GM10248 (cell line): ENCODE results near the gene METTL8.

Experiments
- CTCF ChIA-PET: fragments of 300-600 bp; sonication (Branson Sonifier 250); formaldehyde crosslinking; extraction: SDS; loops from one replicate; lab custom pipeline; 2021; ENCODE audit warnings: antibody characterized with exemption; lab: Yijun Ruan, JAX
- POLR2A ChIA-PET: fragments of 350-650 bp; sonication (Branson Sonifier 250); formaldehyde crosslinking; extraction: SDS; loops from one replicate; lab custom pipeline; 2020; ENCODE audit warnings: antibody characterized with exemption; lab: Yijun Ruan, JAX
- DNase-seq: peaks from one replicate; pipeline ENCODE4 v3.0.0; 2012; ENCODE audit errors: extremely low spot score
- CTCF ChIP-seq: IDR thresholded peaks from 2 replicates; pipeline ENCODE4 v1.5.1; 2012; ENCODE audit warnings: mild to moderate bottlenecking, low read depth; ENCODE audit errors: extremely low read depth, missing control alignments, control extremely low read depth

Gene METTL8

GRCh38 chr2:171406044-171406443, 27.7 kb downstream of the METTL8 start:
- POLR2A ChIA-PET, result interaction anchor here (0.7 to 1.3 kb wide), 2 partner anchors 8 to 10 kb away, joined by 3 read pairs; no protein-coding TSS in a partner anchor
- no peak for DNase-seq
- no peak for TF ChIP-seq CTCF
- CTCF ChIA-PET, result interaction anchor here (0.8 to 4.0 kb wide), 6 partner anchors 9 to 63 kb away, joined by 3 to 28 read pairs (median 6); no protein-coding TSS in a partner anchor

- DNase-seq, result no peak
- CTCF ChIA-PET, result interaction anchor here (0.8 to 4.0 kb wide), 6 partner anchors 9 to 63 kb away, joined by 3 to 28 read pairs (median 6); no protein-coding TSS in a partner anchor
- POLR2A ChIA-PET, result interaction anchor here (0.7 to 1.3 kb wide), 2 partner anchors 9 to 11 kb away, joined by 3 read pairs; no protein-coding TSS in a partner anchor
- TF ChIP-seq CTCF, result no peak
Observed at GRCh38 chr2:171405546-171405945, 28.2 kb downstream of the METTL8 start.

GRCh38 chr2:171404719-171405118, 29.1 kb downstream of the METTL8 start:
- DNase-seq, result no peak
- CTCF ChIA-PET, result no interaction called here
- POLR2A ChIA-PET, result no interaction called here
- TF ChIP-seq CTCF, result no peak

GRCh38 chr2:171404261-171404660, 29.5 kb downstream of the METTL8 start:
- CTCF ChIA-PET, result no interaction called here

GRCh38 chr2:171402906-171403580, 30.7 kb downstream of the METTL8 start:
- no peak for TF ChIP-seq CTCF
- CTCF ChIA-PET, result interaction anchor here (1.1 kb wide), 1 partner anchor 13 kb away, joined by 5 read pairs; no protein-coding TSS in a partner anchor
- POLR2A ChIA-PET, result no interaction called here
- no peak for DNase-seq

More at GRCh38 chr2:171404261-171404660, 29.5 kb downstream of the METTL8 start:
- DNase-seq, result no peak
- no peak for TF ChIP-seq CTCF
- POLR2A ChIA-PET, result no interaction called here

- no peak for TF ChIP-seq CTCF
- CTCF ChIA-PET, result interaction anchor here (1.0 to 3.2 kb wide), 5 partner anchors 9 to 31 kb away, joined by 3 to 19 read pairs (median 4); no protein-coding TSS in a partner anchor
- POLR2A ChIA-PET, result no interaction called here
- DNase-seq, result no peak
Observed at GRCh38 chr2:171401947-171402346, 31.8 kb downstream of the METTL8 start.
